Measurements from ENCODE around the gene RHBDF2. TPM values are rescaled to one million over a fixed set of nuclear protein-coding genes. Genes with fewer than 3 reads are reported as not detected.
"Not testable (repeated sequence)": the region's sequence is repeated elsewhere in the genome, so short reads cannot be mapped to it uniquely, and the experiment has no call there.

The RHBDF2 gene
- total RNA-seq, 1 experiment from 2014 or later: 19.7 TPM

GRCh38 chr17:76515274-76515949, 14.2 kb upstream of the RHBDF2 start:
- H2BK15ac ChIP-seq (ENCODE audit: low read depth, low read length): no peak overlapping the region
- Mint-ChIP-seq H3K9me3 (no peaks in the 10 kb centered on the region; a peak in 1 of 5 replicates), H3K27ac (no peak overlapping the region; a peak in 2 of 7 replicates), H3K27me3 (ENCODE audit: low read depth) (peaks cover 13% of the 10 kb centered on the region), H3K36me3 (ENCODE audit: insufficient read depth in 1 of 3, low read depth in 3 of 3) (no peaks in the 10 kb centered on the region), H3K4me1 (peaks cover 0 to 12% of the 10 kb centered on the region in 2 experiments; a peak in 3 of 4 replicates), H3K4me3 (no peak overlapping the region)
- no peak overlapping the region for H2AK5ac ChIP-seq (ENCODE audit: insufficient read length, low read length)
- no peaks in the 10 kb centered on the region for H3K79me1 ChIP-seq (ENCODE audit: insufficient read depth, low read depth, low read length, poor library complexity, severe bottlenecking)
- no peak for DNase-seq
- H3K14ac ChIP-seq (ENCODE audit: insufficient read depth, low read length): no peak overlapping the region; the same call in 1 of the 2 replicates
- no peak overlapping the region for H3K18ac ChIP-seq (ENCODE audit: insufficient read length, low read depth, low read length)
- H2BK12ac ChIP-seq (ENCODE audit: insufficient read length, low read depth, low read length): no peak overlapping the region
- H2BK20ac ChIP-seq (ENCODE audit: low read depth, low read length, poor library complexity, severe bottlenecking): no peak overlapping the region
- H3K9ac ChIP-seq (ENCODE audit: extremely low read depth, insufficient read length, low read length): no peak overlapping the region
- WGBS (ENCODE audit: extremely low coverage, insufficient read length, low lambda C conversion rate): no CpG with 5 or more reads among the region's 22 CpGs
- H4K5ac ChIP-seq (ENCODE audit: insufficient read length, low read depth, low read length): no peak overlapping the region
- no peak overlapping the region for H3K4ac ChIP-seq (ENCODE audit: low read depth, low read length)
- H3K27ac ChIP-seq (ENCODE audit: insufficient read length, low read depth, low read length): no peak overlapping the region
- no peak overlapping the region for H3K56ac ChIP-seq (ENCODE audit: insufficient read length, low read depth, low read length)
- H3K79me2 ChIP-seq (ENCODE audit: insufficient read depth, low read length): no peaks in the 10 kb centered on the region; the same call in 1 of the 2 replicates
- no peak overlapping the region for H2AFZ ChIP-seq (ENCODE audit: low read length)
- H2BK120ac ChIP-seq (ENCODE audit: low read depth, low read length, poor library complexity, severe bottlenecking): no peak overlapping the region
- TF ChIP-seq CTCF (conservative IDR thresholded peaks at IDR 0.05): no peak
- H3K9me3 ChIP-seq (ENCODE audit: control insufficient read depth, low read depth, low read length): no peaks in the 10 kb centered on the region
- H2BK5ac ChIP-seq (ENCODE audit: insufficient read length, low read length): no peak overlapping the region
- no peaks in the 10 kb centered on the region for H3K27me3 ChIP-seq (ENCODE audit: insufficient read depth, low read length)
- H4K8ac ChIP-seq (replicated peaks; ENCODE audit: insufficient read length, low read depth, low read length): no peak overlapping the region
- no peaks in the 10 kb centered on the region for H4K20me1 ChIP-seq (ENCODE audit: control insufficient read depth, insufficient read depth, insufficient read length)
- H3T11ph ChIP-seq (ENCODE audit: low read length): no peak overlapping the region
- H3K23me2 ChIP-seq (ENCODE audit: insufficient read length, low read depth, low read length, poor library complexity, severe bottlenecking): no peaks in the 10 kb centered on the region
- no peak overlapping the region for H4K91ac ChIP-seq (ENCODE audit: insufficient read length, low read depth, low read length)
- no peaks in the 10 kb centered on the region for H3K4me1 ChIP-seq (ENCODE audit: insufficient read depth, low read length)
- H3K23ac ChIP-seq (ENCODE audit: insufficient read length, low read depth, low read length): no peak overlapping the region
- no peak overlapping the region for H3K4me2 ChIP-seq (ENCODE audit: insufficient read depth, insufficient read length, low read length)

- not testable (repeated sequence) for H2BK20ac ChIP-seq (ENCODE audit: low read depth, low read length, poor library complexity, severe bottlenecking); H4K5ac ChIP-seq (ENCODE audit: insufficient read length, low read depth, low read length); H3K4me1 ChIP-seq (ENCODE audit: insufficient read depth, low read length); H3K9me3 Mint-ChIP-seq; H3K27me3 ChIP-seq (ENCODE audit: insufficient read depth, low read length); H2BK5ac ChIP-seq (ENCODE audit: insufficient read length, low read length); H2BK12ac ChIP-seq (ENCODE audit: insufficient read length, low read depth, low read length); H3K9me3 ChIP-seq (ENCODE audit: control insufficient read depth, low read depth, low read length); H3K4me3 Mint-ChIP-seq; H2BK120ac ChIP-seq (ENCODE audit: low read depth, low read length, poor library complexity, severe bottlenecking); H4K20me1 ChIP-seq (ENCODE audit: control insufficient read depth, insufficient read depth, insufficient read length); H3K18ac ChIP-seq (ENCODE audit: insufficient read length, low read depth, low read length); H3K4ac ChIP-seq (ENCODE audit: low read depth, low read length); H3K27me3 Mint-ChIP-seq (ENCODE audit: low read depth); H3K14ac ChIP-seq (ENCODE audit: insufficient read depth, low read length); H4K91ac ChIP-seq (ENCODE audit: insufficient read length, low read depth, low read length); H3K23ac ChIP-seq (ENCODE audit: insufficient read length, low read depth, low read length); H4K8ac ChIP-seq (replicated peaks; ENCODE audit: insufficient read length, low read depth, low read length); H2AFZ ChIP-seq (ENCODE audit: low read length); H3K4me1 Mint-ChIP-seq; H3K9ac ChIP-seq (ENCODE audit: extremely low read depth, insufficient read length, low read length); H2AK5ac ChIP-seq (ENCODE audit: insufficient read length, low read length); H3K27ac ChIP-seq (ENCODE audit: insufficient read length, low read depth, low read length); H3K4me2 ChIP-seq (ENCODE audit: insufficient read depth, insufficient read length, low read length); H3K79me2 ChIP-seq (ENCODE audit: insufficient read depth, low read length); H3K23me2 ChIP-seq (ENCODE audit: insufficient read length, low read depth, low read length, poor library complexity, severe bottlenecking); H3K36me3 Mint-ChIP-seq (ENCODE audit: insufficient read depth in 1 of 3, low read depth in 3 of 3); H3K79me1 ChIP-seq (ENCODE audit: insufficient read depth, low read depth, low read length, poor library complexity, severe bottlenecking); H3K27ac Mint-ChIP-seq; H3T11ph ChIP-seq (ENCODE audit: low read length); H2BK15ac ChIP-seq (ENCODE audit: low read depth, low read length); H3K56ac ChIP-seq (ENCODE audit: insufficient read length, low read depth, low read length); DNase-seq
- WGBS (ENCODE audit: extremely low coverage, insufficient read length, low lambda C conversion rate): no CpG with 5 or more reads among the region's 6 CpGs
Measured at GRCh38 chr17:76514355-76514754, 13.1 kb upstream of the RHBDF2 start.

Measured in H9 (cell line).